ENCODE measurements around the gene LCMT1.

Gene LCMT1

GRCh38 chr16:25107466-25107792 lies 4.1 kb upstream of the LCMT1 start:
- no peak for TF ChIP-seq CTCF (IDR thresholded peaks at IDR 0.05; ENCODE audit: low read depth, low read length)
- peak overlapping the region; percentile 82 for H3K4me3 ChIP-seq (ENCODE audit: low read depth, low read length)
- DNase-seq (ENCODE audit: low read depth, low spot score), result no peak
- in situ Hi-C loops (cut with HindIII; ENCODE audit: low sequenced_read_pairs), result no loop called here

GRCh38 chr16:25108054-25108453 lies 3.5 kb upstream of the LCMT1 start:
- in situ Hi-C loops (cut with HindIII; ENCODE audit: low sequenced_read_pairs), result no loop called here
- TF ChIP-seq CTCF (IDR thresholded peaks at IDR 0.05; ENCODE audit: low read depth, low read length), result no peak
- DNase-seq (ENCODE audit: low read depth, low spot score), result no peak
- no peak overlapping the region for H3K4me3 ChIP-seq (ENCODE audit: low read depth, low read length)

DNA sequence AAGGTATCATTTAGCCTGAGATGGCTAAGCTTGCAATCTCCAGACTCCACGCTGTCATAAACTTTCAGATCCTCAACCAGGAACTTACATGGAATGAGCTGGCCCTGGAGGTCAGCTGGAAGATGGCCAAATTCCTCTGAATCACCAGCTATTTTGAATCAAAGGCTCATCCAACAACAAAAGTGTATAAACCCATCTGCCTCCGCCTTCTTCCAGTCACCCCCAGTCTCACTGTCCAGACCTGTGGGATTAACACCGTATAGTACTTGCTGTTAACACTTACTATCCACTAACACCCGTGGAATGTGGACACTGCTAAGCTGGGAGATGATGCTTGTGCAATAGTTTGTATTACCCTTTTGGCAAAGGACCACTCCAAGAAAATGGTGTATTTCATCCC lies 1.9 kb upstream of the LCMT1 start:
- H3K4me3 ChIP-seq (ENCODE audit: low read depth, low read length), result no peak overlapping the region
- in situ Hi-C loops (cut with HindIII; ENCODE audit: low sequenced_read_pairs), result no loop called here
- no peak for TF ChIP-seq CTCF (IDR thresholded peaks at IDR 0.05; ENCODE audit: low read depth, low read length)
- DNase-seq (ENCODE audit: low read depth, low spot score), result peak; percentile 92

DNA sequence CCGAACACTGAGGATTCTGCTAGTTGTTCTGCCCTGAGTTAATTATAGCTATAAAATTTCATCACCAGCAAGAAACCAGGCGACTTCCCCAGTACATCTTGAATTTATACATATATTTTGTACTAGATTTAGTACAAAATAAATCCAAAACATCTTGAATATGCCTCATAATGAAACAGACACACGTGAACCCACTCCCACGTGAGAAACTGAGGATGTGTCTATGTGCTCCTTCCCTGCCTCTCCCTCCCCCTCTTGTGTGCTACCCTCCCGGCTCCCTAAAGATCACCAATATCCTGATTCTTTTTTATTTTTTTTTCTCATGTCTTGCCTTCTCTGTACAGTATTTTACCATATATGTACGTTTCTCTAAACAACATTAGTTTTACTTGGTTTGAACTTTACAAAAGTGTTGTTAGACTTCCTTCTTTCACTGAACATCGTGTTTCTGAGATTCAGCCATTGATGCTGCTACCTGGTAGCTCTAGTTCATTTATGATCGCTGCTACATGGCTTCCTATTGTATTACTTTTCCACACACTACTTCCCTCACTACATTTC lies 1.1 kb upstream of the LCMT1 start:
- no peak for DNase-seq (ENCODE audit: low read depth, low spot score)
- in situ Hi-C loops (cut with HindIII; ENCODE audit: low sequenced_read_pairs), result no loop called here
- no peak for TF ChIP-seq CTCF (IDR thresholded peaks at IDR 0.05; ENCODE audit: low read depth, low read length)

GRCh38 chr16:25114121-25114520 lies 2.6 kb downstream of the LCMT1 start:
- DNase-seq (ENCODE audit: low read depth, low spot score), result no peak
- TF ChIP-seq CTCF (IDR thresholded peaks at IDR 0.05; ENCODE audit: low read depth, low read length), result no peak
- no peak overlapping the region for H3K4me3 ChIP-seq (ENCODE audit: low read depth, low read length)
- in situ Hi-C loops (cut with HindIII; ENCODE audit: low sequenced_read_pairs), result no loop called here

More for the DNA sequence above, 1.1 kb upstream of the LCMT1 start:
- peak overlapping the region; percentile 97 for H3K4me3 ChIP-seq (ENCODE audit: low read depth, low read length)

DNA sequence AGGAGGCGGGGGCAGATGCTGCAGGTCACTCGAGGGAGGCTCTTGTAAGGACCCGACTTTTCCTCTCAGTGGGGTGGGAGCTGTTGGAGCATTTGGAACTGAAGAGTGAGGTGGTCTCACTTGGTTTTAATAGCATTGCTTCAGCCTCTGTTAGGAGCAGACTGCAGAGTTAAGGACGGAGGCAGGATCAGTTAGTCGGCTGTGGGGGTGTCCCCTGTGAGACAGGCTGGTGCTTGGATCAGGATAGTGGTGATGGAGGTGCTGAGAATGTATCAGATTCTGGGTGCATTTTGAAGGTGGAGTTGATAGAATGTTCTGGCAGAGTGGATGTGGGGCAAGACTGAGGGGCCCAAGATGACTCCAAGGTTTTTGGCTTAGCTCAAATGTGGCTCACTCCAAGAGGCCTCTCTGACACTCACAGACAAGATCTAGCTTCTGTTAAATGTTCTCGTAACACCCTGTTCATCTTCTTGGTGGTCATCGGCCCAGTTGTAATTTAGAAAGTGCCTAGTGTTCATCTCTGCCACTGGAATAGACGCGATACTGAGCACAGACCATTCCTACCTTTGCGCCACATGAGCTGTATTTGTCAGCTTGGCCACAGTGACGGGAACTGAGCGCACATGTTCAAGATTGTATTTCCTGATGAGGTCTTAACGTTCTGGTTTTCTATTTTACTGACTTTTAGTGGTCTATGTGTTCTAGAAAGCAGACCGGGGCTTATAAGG lies 7.5 kb downstream of the LCMT1 start:
- H3K4me3 ChIP-seq (ENCODE audit: low read depth, low read length), result no peak overlapping the region
- in situ Hi-C loops (cut with HindIII; ENCODE audit: low sequenced_read_pairs), result no loop called here
- no peak for DNase-seq (ENCODE audit: low read depth, low spot score)
- TF ChIP-seq CTCF (IDR thresholded peaks at IDR 0.05; ENCODE audit: low read depth, low read length), result no peak

Measured in astrocyte of the spinal cord (primary cell).